Ascending aorta (tissue), 2 donors: ENCODE measurements around the gene CCDC78. TPM values are rescaled to one million over a fixed set of nuclear protein-coding genes. Genes with fewer than 3 reads are reported as not detected.

Experiments
- DNase-seq, 2 donors: peaks; one replicate each; pipeline ENCODE4 v3.0.0-alpha.2; 2019; ENCODE audit warnings: low spot score in 2 of 2
- H3K27ac ChIP-seq, 2 donors: fragments of 200-600 bp; sonication (generic); one replicate each; pipeline ENCODE4 v1.5.1; 2016 to 2017; ENCODE audit warnings: mild to moderate bottlenecking in 1 of 2
- H3K27me3 ChIP-seq: fragments of 200-600 bp; sonication (generic); one replicate; pipeline ENCODE4 v1.5.1; 2017
- H3K36me3 ChIP-seq, 2 donors: fragments of 200-600 bp; sonication (generic); one replicate each; pipeline ENCODE4 v1.5.1; 2016
- H3K4me1 ChIP-seq, 2 donors: fragments of 200-600 bp; sonication (generic); one replicate each; pipeline ENCODE4 v1.5.1; 2016 to 2017; ENCODE audit warnings: mild to moderate bottlenecking in 1 of 2
- H3K4me3 ChIP-seq, 2 donors: fragments of 200-600 bp; sonication (generic); one replicate each; pipeline ENCODE4 v1.5.1; 2016 to 2017; ENCODE audit warnings: mild to moderate bottlenecking in 1 of 2
- H3K9me3 ChIP-seq, 2 donors: fragments of 200-600 bp; sonication (generic); one replicate each; pipeline ENCODE4 v1.5.1; 2016
- CTCF ChIP-seq, 3 experiments: fragments of 200-600 bp in 2 of 3; fragments of 450-650 bp in 1 of 3; sonication (generic) in 2 of 3; IDR thresholded peaks; one replicate each; pipeline ENCODE4 v1.5.1; 2016 to 2019; ENCODE audit warnings: antibody characterized with exemption in 3 of 3, mild to moderate bottlenecking in 1 of 3, moderate library complexity in 1 of 3
- intact Hi-C: fragments of 100-400 bp; cut with DNase I; formaldehyde crosslinking; loops from one replicate; pipeline ENCODE4 v1.15.1; 2023
- total RNA-seq: library from RNA; depleted of rRNA; stranded (reverse); fragments of >200 nt; gene quantifications from one replicate; pipeline ENCODE4 v1.1.0, GENCODE V29; 2016

The CCDC78 gene
- total RNA-seq, 1 donor from 2014 or later = 8.2 TPM

- Histone ChIP-seq H3K9me3 (no peaks in the 10 kb centered on the region), H3K4me3 (no peak overlapping the region), H3K27me3 (no peaks in the 10 kb centered on the region), H3K27ac (no peak overlapping the region), H3K36me3 (no peaks in the 10 kb centered on the region), H3K4me1 (no peaks in the 10 kb centered on the region)
- no peak for DNase-seq
- no peak for TF ChIP-seq CTCF (IDR thresholded peaks at IDR 0.05)
- intact Hi-C loops = no loop called here
Observed at GRCh38 chr16:766008-766819, 40.0 kb upstream of the CCDC78 start.

- no peaks in the 10 kb centered on the region for H3K36me3 ChIP-seq
- no peak for TF ChIP-seq CTCF (IDR thresholded peaks at IDR 0.05)
- no peaks in the 10 kb centered on the region for H3K9me3 ChIP-seq
- H3K4me3 ChIP-seq = no peak overlapping the region
- DNase-seq = no peak
- H3K27me3 ChIP-seq = no peaks in the 10 kb centered on the region
- H3K27ac ChIP-seq = no peak overlapping the region
- intact Hi-C loops = no loop called here
- no peaks in the 10 kb centered on the region for H3K4me1 ChIP-seq
Observed at GRCh38 chr16:765488-765865, 39.2 kb upstream of the CCDC78 start.

DNA sequence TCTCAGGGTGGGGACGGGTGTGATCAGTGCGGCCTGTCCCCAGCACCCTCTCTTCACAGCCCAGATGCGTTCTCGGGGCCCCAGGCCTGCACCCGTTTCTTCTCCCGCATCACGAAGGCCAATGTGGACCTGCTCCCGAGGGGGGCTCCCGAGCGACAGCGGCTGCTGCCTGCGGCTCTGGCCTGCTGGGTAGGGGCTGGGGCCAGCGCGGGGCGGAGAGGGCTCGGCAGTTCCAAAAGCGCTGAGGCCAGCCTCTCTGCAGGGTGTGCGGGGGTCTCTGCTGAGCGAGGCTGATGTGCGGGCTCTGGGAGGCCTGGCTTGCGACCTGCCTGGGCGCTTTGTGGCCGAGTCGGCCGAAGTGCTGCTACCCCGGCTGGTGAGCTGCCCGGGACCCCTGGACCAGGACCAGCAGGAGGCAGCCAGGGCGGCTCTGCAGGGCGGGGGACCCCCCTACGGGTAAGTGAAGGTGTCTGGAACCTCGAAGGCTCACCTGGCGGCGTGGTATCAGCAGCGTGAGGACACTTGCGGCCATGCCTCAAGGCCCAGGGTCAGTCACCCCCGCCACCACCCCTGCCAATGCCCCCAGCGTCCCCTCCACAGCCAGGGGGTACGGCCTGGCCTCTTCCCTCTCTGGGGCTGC is 38.7 kb upstream of the CCDC78 start:
- no peak for TF ChIP-seq CTCF (IDR thresholded peaks at IDR 0.05)
- Histone ChIP-seq H3K27me3 (no peaks in the 10 kb centered on the region), H3K27ac (no peak overlapping the region)

DNA sequence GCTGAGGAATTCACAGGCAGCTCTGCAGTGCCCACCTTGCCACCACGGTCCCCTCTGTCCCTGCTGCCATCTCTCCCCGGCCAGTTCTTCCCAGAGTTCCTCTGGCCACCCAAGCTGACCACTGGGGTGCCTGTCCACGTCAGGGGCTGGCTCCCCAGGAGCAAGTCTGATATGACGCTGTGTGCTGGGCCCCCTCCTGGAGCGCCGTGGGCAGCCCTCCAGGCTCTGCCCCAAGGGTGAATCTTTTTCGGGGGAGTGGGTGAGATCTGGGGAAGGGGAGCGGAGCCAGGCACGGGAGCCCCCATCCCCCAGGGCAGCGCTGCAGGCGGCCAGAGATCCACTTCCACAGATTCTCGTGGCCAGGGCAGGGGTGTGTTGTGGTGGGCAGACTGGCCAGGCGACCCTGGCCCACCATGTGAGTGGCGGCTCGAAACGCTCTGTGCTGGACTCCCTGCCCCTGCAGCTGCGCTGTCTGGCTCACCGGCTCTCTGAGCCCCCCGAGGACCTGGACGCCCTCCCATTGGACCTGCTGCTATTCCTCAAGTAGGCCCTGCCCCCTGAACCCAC is 38.0 kb upstream of the CCDC78 start:
- DNase-seq = no peak
- H3K36me3 ChIP-seq = no peaks in the 10 kb centered on the region
- no peak overlapping the region for H3K4me3 ChIP-seq
- H3K27me3 ChIP-seq = no peaks in the 10 kb centered on the region
- no peak overlapping the region for H3K27ac ChIP-seq
- TF ChIP-seq CTCF (IDR thresholded peaks at IDR 0.05) = no peak
- intact Hi-C loops = no loop called here
- no peaks in the 10 kb centered on the region for H3K4me1 ChIP-seq
- H3K9me3 ChIP-seq = no peaks in the 10 kb centered on the region

More for the DNA sequence above, 38.7 kb upstream of the CCDC78 start:
- Histone ChIP-seq H3K4me3 (no peak overlapping the region), H3K9me3 (no peaks in the 10 kb centered on the region), H3K4me1 (no peaks in the 10 kb centered on the region), H3K36me3 (no peaks in the 10 kb centered on the region)
- no peak for DNase-seq
- intact Hi-C loops = no loop called here

GRCh38 chr16:763369-764183 is 37.3 kb upstream of the CCDC78 start:
- H3K27me3 ChIP-seq = no peaks in the 10 kb centered on the region
- no peaks in the 10 kb centered on the region for H3K9me3 ChIP-seq
- no peaks in the 10 kb centered on the region for H3K4me1 ChIP-seq
- intact Hi-C loops = no loop called here
- no peak for TF ChIP-seq CTCF (IDR thresholded peaks at IDR 0.05)
- H3K36me3 ChIP-seq = no peaks in the 10 kb centered on the region
- no peak for DNase-seq
- H3K27ac ChIP-seq = no peak overlapping the region
- H3K4me3 ChIP-seq = no peak overlapping the region
